ENCODE data around the gene E2F7. TPM values are rescaled to one million over a fixed set of nuclear protein-coding genes. Genes with fewer than 3 reads are reported as not detected.

The E2F7 gene
- total and polyA plus RNA-seq, 2 experiments from 2014 or later: 31.8 to 40.3 TPM

- H3K4me2 ChIP-seq: no peak overlapping the region
- no peak for TF ChIP-seq NANOG (IDR thresholded peaks at IDR 0.05; ENCODE audit: borderline replicate concordance)
- TF ChIP-seq REST (IDR thresholded peaks at IDR 0.05; ENCODE audit: unreplicated experiment): no peak
- TF ChIP-seq EZH2 (IDR thresholded peaks at IDR 0.05; ENCODE audit: low read depth, unreplicated experiment): no peak
- no peak for TF ChIP-seq ZNF114 (CRISPR knock-in tag; IDR thresholded peaks at IDR 0.05)
- no peak for TF ChIP-seq CTCF (conservative IDR thresholded peaks at IDR 0.05; ENCODE audit: low read depth in 2 of 2)
- TF ChIP-seq ETS1 (IDR thresholded peaks at IDR 0.05): no peak
- TF ChIP-seq STAT1 (IDR thresholded peaks at IDR 0.05; ENCODE audit: unreplicated experiment): no peak
- no peak for TF ChIP-seq ZNF462 (CRISPR knock-in tag; IDR thresholded peaks at IDR 0.05)
- no peak for TF ChIP-seq EZH2phosphoT487 (IDR thresholded peaks at IDR 0.05; ENCODE audit: unreplicated experiment)
- no peak for TF ChIP-seq CREB1 (CRISPR knock-in tag; IDR thresholded peaks at IDR 0.05; ENCODE audit: low read depth)
- no peak for TF ChIP-seq POLR2AphosphoS5 (IDR thresholded peaks at IDR 0.05; ENCODE audit: low read depth)
- no peak for TF ChIP-seq JUNB (IDR thresholded peaks at IDR 0.05; ENCODE audit: unreplicated experiment)
- TF ChIP-seq ZNF331 (CRISPR knock-in tag; IDR thresholded peaks at IDR 0.05; ENCODE audit: low read depth): no peak
- no peak overlapping the region for H3K27ac Mint-ChIP-seq
- H3K4me3 ChIP-seq: no peak overlapping the region
- peaks cover 9% of the 10 kb centered on the region; the same call in 2 of the 3 replicates for H3K4me1 Mint-ChIP-seq
- H2AFZ ChIP-seq: no peak overlapping the region
- no peak overlapping the region for H3K27ac ChIP-seq (ENCODE audit: low read depth)
- no peaks in the 10 kb centered on the region for H4K20me1 ChIP-seq (replicated peaks; ENCODE audit: insufficient read depth)
- peaks cover 11% of the 10 kb centered on the region for H3K4me1 ChIP-seq (ENCODE audit: insufficient read depth)
- peaks cover 62% of the 10 kb centered on the region for H3K36me3 Mint-ChIP-seq (ENCODE audit: low read depth)
- peaks cover 39% of the 10 kb centered on the region; the same call in 1 of the 2 replicates for H3K36me3 ChIP-seq (ENCODE audit: insufficient read depth)
- H3K4me3 Mint-ChIP-seq: no peak overlapping the region
- DNase-seq (ENCODE audit: low spot score) (no peak), ATAC-seq (no peak)
- H3K27me3 ChIP-seq (ENCODE audit: insufficient read depth): no peaks in the 10 kb centered on the region
- no peaks in the 10 kb centered on the region; the same call in 1 of the 2 replicates for H3K9me2 ChIP-seq (ENCODE audit: insufficient read depth)
- no peaks in the 10 kb centered on the region for H3K79me2 ChIP-seq (replicated peaks; ENCODE audit: insufficient read depth)
- H3K9me3 Mint-ChIP-seq: peaks cover 5% of the 10 kb centered on the region
- no peaks in the 10 kb centered on the region for H3F3A ChIP-seq (replicated peaks; ENCODE audit: low read depth)
- H3K27me3 Mint-ChIP-seq (ENCODE audit: insufficient read depth, low read depth, poor library complexity): peaks cover 1% of the 10 kb centered on the region
These were observed 45.4 kb downstream of the E2F7 start for GRCh38 chr12:77019920-77020319.

All from GM23338 (cell line).